NCI-H2196 treated with DMSO at 0.1 percent for 48 hours (cell line): ENCODE results near the gene GPC6.

Experiments
- DNase-seq: peaks from one replicate; lab custom pipeline; 2025; ENCODE audit not compliant: unreplicated experiment; lab: John Stamatoyannopoulos, UW

GPC6 gene

GRCh38 chr13:94140511-94140910 lies 913.9 kb downstream of the GPC6 start:
- no peak for DNase-seq

DNA sequence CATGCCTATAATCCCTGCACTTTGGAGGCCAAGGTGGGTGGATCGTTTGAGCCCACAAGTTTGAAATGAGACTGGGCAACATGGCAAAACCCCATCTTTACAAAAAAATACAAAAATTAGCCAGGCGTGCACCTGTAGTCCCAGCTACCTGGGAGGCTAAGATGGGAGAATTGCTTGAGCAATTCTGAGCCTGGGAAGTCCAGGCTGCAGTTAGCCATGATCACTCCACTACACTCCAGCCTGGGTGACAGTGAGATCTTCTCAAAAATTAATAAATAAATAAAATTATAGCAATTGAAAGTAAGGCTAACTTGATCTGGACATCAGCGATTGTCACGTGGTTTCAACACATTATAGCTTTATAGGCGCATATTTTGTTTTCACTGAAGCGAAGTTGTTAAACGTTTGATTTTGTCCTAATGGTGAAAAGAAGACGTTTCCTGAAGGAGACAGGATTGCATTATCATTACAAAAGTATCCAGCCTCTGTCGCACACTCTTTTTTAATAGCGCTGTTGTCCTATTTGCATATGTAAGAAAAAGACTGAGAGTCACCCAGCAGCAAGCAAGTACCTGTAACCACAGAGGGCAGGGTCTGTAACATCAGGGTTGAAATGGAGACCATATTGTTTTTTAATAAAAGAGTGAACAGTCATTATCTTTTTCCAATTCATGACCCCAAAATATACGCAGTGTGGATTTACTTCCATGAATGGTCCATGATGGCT lies 917.2 kb downstream of the GPC6 start:
- DNase-seq, result no peak

- DNase-seq, result no peak
Measured at GRCh38 chr13:94145966-94146365, 919.4 kb downstream of the GPC6 start.

DNA sequence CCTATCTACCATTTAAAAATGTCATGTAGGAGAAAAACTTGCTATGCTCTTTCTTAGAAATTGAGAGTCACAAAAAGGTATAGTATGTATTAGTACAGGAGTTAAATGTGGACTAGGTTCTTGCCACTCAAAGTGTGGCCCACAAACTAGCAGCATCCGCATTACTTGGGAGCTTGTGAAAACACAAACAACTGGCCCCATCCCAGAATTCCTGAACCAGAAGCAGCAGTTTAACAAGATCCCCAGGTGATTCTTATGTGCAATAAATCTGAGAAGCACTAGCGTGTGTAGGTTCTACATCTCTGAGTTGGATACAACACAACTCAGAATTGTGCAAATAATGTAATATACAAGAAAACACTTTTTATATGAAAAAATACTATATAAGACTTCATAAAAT lies 927.0 kb downstream of the GPC6 start:
- DNase-seq, result no peak

- DNase-seq, result no peak
Measured at GRCh38 chr13:94154367-94154766, 927.8 kb downstream of the GPC6 start.

GRCh38 chr13:94157705-94158218 lies 931.2 kb downstream of the GPC6 start:
- DNase-seq, result no peak

DNA sequence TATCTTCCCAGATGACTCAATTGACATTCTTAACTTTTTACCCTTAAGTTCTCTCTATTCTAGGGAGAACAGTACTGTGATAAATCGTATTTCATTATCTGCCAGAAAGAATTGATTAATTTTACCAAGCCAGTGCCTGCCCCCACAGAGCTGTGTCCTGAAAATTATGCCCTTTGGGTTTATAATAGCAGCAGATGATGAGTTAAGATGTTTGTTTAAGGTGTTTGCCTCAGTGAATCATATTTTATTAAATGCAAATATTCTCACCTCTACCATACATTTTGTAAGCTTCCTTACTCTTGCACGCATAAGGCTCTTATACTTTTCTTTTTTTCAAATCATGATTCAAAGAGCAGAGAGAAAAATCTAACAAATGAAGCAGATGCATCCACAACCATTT lies 934.3 kb downstream of the GPC6 start:
- DNase-seq, result no peak

- no peak for DNase-seq
Measured at GRCh38 chr13:94162289-94162688, 935.7 kb downstream of the GPC6 start.

- no peak for DNase-seq
Measured at GRCh38 chr13:94163535-94163934, 936.9 kb downstream of the GPC6 start.

DNA sequence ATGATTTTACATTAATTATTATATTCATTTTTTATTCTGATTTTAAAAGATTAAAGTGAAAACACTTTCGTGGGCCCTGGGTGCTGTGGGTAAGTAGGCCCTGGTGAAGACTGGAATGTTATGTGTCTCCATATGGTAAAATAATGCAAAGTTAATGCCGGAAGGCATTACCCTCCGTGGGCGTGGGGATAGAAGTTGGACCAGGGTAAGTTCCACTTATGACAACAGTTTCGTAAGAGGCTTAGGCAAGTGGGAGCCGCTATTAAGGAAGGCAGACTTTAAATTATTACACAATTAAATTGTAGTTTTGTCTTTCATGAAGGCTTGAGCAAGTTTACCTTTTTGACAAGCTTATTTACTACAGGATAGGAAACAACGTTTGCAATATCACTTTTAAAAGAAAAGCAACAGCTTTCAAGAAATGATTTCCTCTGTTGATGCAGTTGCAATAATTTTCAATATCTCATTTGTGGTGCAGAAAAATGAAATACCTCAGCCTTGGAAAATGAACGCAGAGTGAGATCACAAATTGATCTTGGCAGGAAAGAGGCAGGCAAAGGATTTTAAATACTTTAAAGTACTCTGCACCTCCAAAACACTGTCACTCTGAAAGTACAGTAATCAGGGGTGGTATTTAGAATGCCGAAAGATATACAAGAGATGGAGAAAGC lies 942.3 kb downstream of the GPC6 start:
- DNase-seq, result no peak

GRCh38 chr13:94169454-94170144 lies 943.0 kb downstream of the GPC6 start:
- DNase-seq, result no peak

DNA sequence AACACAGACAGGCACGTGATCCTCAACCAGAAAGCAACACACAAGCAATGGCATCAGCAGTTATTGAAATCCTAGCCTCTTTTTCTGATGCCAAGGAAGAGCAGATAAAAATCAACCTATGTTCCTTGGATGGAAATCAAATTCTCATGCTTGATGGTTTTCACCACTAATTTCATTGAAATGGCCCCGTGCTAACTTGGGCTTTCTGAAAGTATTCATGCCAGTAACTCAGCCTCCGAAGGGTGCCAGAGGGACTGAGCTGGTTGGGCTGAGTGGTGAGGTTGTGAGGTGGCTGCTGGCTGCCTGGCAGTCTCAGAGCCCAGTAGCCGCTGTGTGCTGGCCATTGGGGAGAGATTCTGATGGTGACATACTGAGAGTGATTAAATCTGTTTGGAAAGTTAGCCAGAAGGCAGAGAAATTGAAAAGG lies 943.6 kb downstream of the GPC6 start:
- DNase-seq, result no peak

DNA sequence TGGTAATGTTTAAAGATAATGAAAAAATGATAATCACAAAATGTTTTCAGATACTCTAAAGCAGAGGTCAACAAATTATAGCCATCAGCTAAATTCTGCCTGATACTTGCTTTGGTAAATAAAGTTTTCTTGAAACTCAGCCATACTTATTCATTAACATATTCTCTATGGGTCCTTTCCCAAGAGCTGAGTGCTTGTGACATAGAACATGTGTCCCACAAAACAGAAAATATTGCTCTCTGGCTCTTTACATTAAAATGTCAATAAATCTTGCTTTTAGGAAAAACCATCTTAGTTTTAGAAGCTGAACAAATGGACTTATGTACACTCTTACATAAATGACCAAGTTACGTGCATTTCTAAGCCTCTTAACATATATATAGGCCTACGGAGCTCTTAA lies 945.8 kb downstream of the GPC6 start:
- DNase-seq, result no peak

DNA sequence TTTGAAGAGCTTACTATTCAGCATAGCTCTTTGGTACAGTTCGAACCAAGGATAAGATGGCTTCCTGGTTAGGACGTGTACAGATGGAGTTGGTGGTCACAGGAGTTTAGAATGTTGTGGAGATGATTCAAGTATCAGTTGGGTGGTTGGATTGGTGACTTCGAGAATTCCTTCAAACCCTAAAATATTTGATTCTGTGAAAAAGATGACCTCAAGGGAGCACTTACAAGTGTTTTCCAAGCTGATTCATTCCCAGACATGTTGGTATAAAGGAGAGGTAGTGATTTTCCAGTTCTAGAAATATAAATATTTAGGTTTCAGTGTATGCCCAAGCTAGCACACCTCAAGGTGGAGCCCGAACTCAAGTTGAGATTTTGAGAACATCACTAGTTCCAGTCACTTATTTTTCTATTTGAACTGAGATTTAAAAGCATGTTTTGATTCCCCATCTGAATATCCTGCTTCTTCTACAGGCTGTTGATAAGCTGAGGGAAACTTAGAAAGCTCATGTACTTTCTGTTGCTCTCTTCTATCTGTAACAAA lies 946.8 kb downstream of the GPC6 start:
- DNase-seq, result no peak

DNA sequence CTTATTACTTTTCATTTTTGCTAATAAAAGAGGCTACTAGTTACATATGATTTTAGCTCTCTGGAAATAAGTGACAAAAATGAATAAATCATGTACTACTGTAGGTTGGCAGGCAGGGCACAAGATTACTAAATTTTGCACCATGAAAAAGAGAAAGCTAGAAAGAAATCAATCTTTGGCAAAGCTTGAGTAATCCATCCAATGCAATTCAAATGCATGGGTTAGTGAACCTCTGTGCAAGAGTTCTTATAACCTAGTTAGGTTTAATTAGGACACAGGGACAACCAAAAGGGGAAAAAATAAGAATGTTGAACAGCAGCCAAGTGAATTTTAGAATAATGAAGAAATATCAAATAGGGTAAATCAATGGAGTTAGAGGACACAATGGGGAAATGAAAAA lies 947.4 kb downstream of the GPC6 start:
- no peak for DNase-seq

- no peak for DNase-seq
Measured at GRCh38 chr13:94175076-94175475, 948.5 kb downstream of the GPC6 start.

GRCh38 chr13:94176561-94176960 lies 950.0 kb downstream of the GPC6 start:
- no peak for DNase-seq

DNA sequence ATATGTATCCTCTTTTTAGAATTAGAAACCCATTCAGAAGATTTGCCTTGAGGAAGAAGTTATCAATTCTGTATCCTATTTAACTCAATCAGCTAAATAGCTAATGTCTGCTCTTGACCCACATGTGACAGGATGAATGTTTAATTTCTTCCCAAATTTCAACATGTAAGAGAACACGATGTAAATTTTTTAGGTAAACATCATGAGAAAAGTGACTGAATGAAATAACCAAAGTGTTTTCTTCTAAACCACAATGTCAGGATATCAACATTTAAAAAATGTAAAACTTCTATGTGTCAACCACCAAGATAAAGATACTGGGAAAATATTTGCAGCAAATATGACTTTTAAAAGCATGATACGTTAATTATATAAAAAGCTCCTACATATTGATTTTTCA lies 950.4 kb downstream of the GPC6 start:
- DNase-seq, result no peak

GRCh38 chr13:94178625-94179244 lies 952.1 kb downstream of the GPC6 start:
- DNase-seq, result no peak

GRCh38 chr13:94181461-94182107 lies 955.0 kb downstream of the GPC6 start:
- no peak for DNase-seq
